Measurements from ENCODE around the gene SKOR1.

Gene SKOR1

GRCh38 chr15:67816668-67817067, 8.6 kb upstream of the SKOR1 start:
- H3K9me3 ChIP-seq (ENCODE audit: insufficient read depth, low read depth, low read length) = peaks cover 15% of the 10 kb centered on the region
- H3K79me1 ChIP-seq (ENCODE audit: low read length) = no peaks in the 10 kb centered on the region
- no peak for DNase-seq
- no peak overlapping the region for H4K91ac ChIP-seq (ENCODE audit: low read depth, low read length)
- no peaks in the 10 kb centered on the region for H3K36me3 ChIP-seq (ENCODE audit: control insufficient read depth in 1 of 2, insufficient read depth in 2 of 2, low read length in 2 of 2)
- WGBS (ENCODE audit: extremely low coverage, insufficient coverage, insufficient read length) = no CpG with 5 or more reads among the region's 3 CpGs
- H3K27me3 ChIP-seq (ENCODE audit: insufficient read depth, low read length) = peaks cover 34% of the 10 kb centered on the region
- H3K79me2 ChIP-seq (ENCODE audit: control insufficient read depth, insufficient read depth, low read length, poor library complexity) = no peaks in the 10 kb centered on the region
- H2AK5ac ChIP-seq (ENCODE audit: low read length) = no peak overlapping the region
- no peak overlapping the region for H2BK12ac ChIP-seq (ENCODE audit: low read length)
- H3K9ac ChIP-seq (ENCODE audit: low read length) = no peak overlapping the region
- no peak overlapping the region for H3K4me2 ChIP-seq (ENCODE audit: low read length)
- H2BK5ac ChIP-seq (ENCODE audit: low read depth, low read length, poor library complexity) = no peak overlapping the region
- no peak overlapping the region for H3K23ac ChIP-seq (ENCODE audit: low read length)
- H3K27ac ChIP-seq (ENCODE audit: low read depth, low read length) = no peak overlapping the region
- no peak overlapping the region for H3K4me3 ChIP-seq (ENCODE audit: low read depth, low read length)
- H2BK120ac ChIP-seq (ENCODE audit: insufficient read depth, low read length, poor library complexity) = no peak overlapping the region
- no peak overlapping the region for H4K8ac ChIP-seq (ENCODE audit: low read depth, low read length)
- no peak overlapping the region for H3K4ac ChIP-seq (ENCODE audit: low read depth, low read length)
- no peak overlapping the region for H4K12ac ChIP-seq (ENCODE audit: low read depth, low read length)
- no peak overlapping the region for H2AFZ ChIP-seq (ENCODE audit: insufficient read depth, low read length, poor library complexity)
- no peak overlapping the region for H3K18ac ChIP-seq (ENCODE audit: low read length)
- no peak overlapping the region for H3K14ac ChIP-seq (ENCODE audit: low read length)
- H3K4me1 ChIP-seq (ENCODE audit: control insufficient read depth in 1 of 2, insufficient read depth in 2 of 2, low read length in 2 of 2) = no peaks in the 10 kb centered on the region

DNA sequence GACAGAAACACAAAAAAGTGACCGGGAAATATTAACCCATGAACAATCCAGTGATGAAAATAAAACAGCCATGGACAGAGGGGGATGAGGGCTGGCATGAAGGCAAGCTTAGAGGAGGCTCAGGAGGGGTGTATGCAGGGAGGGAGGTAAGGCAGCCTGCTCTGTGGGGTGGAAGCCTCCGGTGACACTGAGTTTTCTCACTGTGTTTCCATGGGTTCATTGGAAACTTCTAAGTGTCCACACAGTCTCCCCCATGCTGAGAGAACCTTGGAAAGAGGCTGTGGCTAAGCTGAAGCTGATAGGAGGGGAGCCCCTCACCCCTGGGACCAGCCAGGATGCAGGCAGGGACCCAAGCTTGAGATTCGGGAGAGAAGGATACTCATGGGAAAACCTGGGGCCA, 6.8 kb upstream of the SKOR1 start:
- Histone ChIP-seq H2BK5ac (ENCODE audit: low read depth, low read length, poor library complexity) (no peak overlapping the region), H3K4me3 (ENCODE audit: low read depth, low read length) (no peak overlapping the region), H2AK5ac (ENCODE audit: low read length) (no peak overlapping the region), H4K12ac (ENCODE audit: low read depth, low read length) (no peak overlapping the region), H3K4me2 (ENCODE audit: low read length) (no peak overlapping the region), H2BK120ac (ENCODE audit: insufficient read depth, low read length, poor library complexity) (no peak overlapping the region), H3K9ac (ENCODE audit: low read length) (no peak overlapping the region), H4K8ac (ENCODE audit: low read depth, low read length) (no peak overlapping the region), H3K79me1 (ENCODE audit: low read length) (no peaks in the 10 kb centered on the region), H3K4ac (ENCODE audit: low read depth, low read length) (no peak overlapping the region), H3K27ac (ENCODE audit: low read depth, low read length) (no peak overlapping the region), H3K23ac (ENCODE audit: low read length) (no peak overlapping the region), H3K27me3 (ENCODE audit: insufficient read depth, low read length) (peaks cover 52% of the 10 kb centered on the region), H3K9me3 (ENCODE audit: insufficient read depth, low read depth, low read length) (peaks cover 26% of the 10 kb centered on the region), H2BK12ac (ENCODE audit: low read length) (no peak overlapping the region), H3K18ac (ENCODE audit: low read length) (no peak overlapping the region), H4K91ac (ENCODE audit: low read depth, low read length) (no peak overlapping the region), H2AFZ (ENCODE audit: insufficient read depth, low read length, poor library complexity) (no peak overlapping the region), H3K14ac (ENCODE audit: low read length) (no peak overlapping the region), H3K36me3 (ENCODE audit: control insufficient read depth in 1 of 2, insufficient read depth in 2 of 2, low read length in 2 of 2) (no peaks in the 10 kb centered on the region), H3K79me2 (ENCODE audit: control insufficient read depth, insufficient read depth, low read length, poor library complexity) (no peaks in the 10 kb centered on the region), H3K4me1 (ENCODE audit: control insufficient read depth in 1 of 2, insufficient read depth in 2 of 2, low read length in 2 of 2) (peaks cover 0 to 5% of the 10 kb centered on the region in 2 experiments)
- WGBS (ENCODE audit: extremely low coverage, insufficient coverage, insufficient read length) = no CpG with 5 or more reads among the region's 3 CpGs
- no peak for DNase-seq

DNA sequence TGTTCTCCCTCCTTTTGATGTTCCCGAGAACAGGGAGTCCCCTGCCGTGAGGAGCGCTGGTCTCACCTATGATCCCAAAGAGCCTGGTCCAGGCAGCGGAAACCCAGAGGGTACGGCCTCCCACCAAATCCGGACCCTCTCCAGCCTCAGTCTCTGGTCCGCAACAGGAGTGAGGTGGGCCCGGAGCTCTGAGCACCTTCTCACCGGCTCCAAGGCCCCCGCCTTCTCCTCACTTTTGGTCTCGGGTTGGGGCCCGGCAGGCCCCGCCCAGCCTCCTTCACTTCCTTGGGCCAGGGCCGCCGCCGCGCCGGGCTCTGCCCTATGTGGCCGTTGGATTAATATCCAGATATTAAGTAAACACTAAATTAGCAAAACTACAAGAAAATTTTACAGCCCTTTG, 5.7 kb upstream of the SKOR1 start:
- WGBS (ENCODE audit: extremely low coverage, insufficient coverage, insufficient read length) = no CpG with 5 or more reads among the region's 19 CpGs
- Histone ChIP-seq H4K12ac (ENCODE audit: low read depth, low read length) (no peak overlapping the region), H3K4ac (ENCODE audit: low read depth, low read length) (no peak overlapping the region), H2AK5ac (ENCODE audit: low read length) (no peak overlapping the region), H3K36me3 (ENCODE audit: control insufficient read depth in 1 of 2, insufficient read depth in 2 of 2, low read length in 2 of 2) (no peaks in the 10 kb centered on the region), H2BK12ac (ENCODE audit: low read length) (no peak overlapping the region), H3K4me1 (ENCODE audit: control insufficient read depth in 1 of 2, insufficient read depth in 2 of 2, low read length in 2 of 2) (peaks cover 0 to 5% of the 10 kb centered on the region in 2 experiments), H3K27ac (ENCODE audit: low read depth, low read length) (no peak overlapping the region), H3K9ac (ENCODE audit: low read length) (no peak overlapping the region), H2BK120ac (ENCODE audit: insufficient read depth, low read length, poor library complexity) (no peak overlapping the region), H3K79me2 (ENCODE audit: control insufficient read depth, insufficient read depth, low read length, poor library complexity) (no peaks in the 10 kb centered on the region), H4K91ac (ENCODE audit: low read depth, low read length) (no peak overlapping the region), H3K4me2 (ENCODE audit: low read length) (no peak overlapping the region), H2BK5ac (ENCODE audit: low read depth, low read length, poor library complexity) (no peak overlapping the region), H3K4me3 (ENCODE audit: low read depth, low read length) (no peak overlapping the region), H3K23ac (ENCODE audit: low read length) (no peak overlapping the region), H3K27me3 (ENCODE audit: insufficient read depth, low read length) (peaks cover 63% of the 10 kb centered on the region), H4K8ac (ENCODE audit: low read depth, low read length) (no peak overlapping the region), H3K79me1 (ENCODE audit: low read length) (no peaks in the 10 kb centered on the region), H3K9me3 (ENCODE audit: insufficient read depth, low read depth, low read length) (peaks cover 29% of the 10 kb centered on the region), H2AFZ (ENCODE audit: insufficient read depth, low read length, poor library complexity) (no peak overlapping the region), H3K18ac (ENCODE audit: low read length) (no peak overlapping the region), H3K14ac (ENCODE audit: low read length) (no peak overlapping the region)
- DNase-seq = no peak

DNA sequence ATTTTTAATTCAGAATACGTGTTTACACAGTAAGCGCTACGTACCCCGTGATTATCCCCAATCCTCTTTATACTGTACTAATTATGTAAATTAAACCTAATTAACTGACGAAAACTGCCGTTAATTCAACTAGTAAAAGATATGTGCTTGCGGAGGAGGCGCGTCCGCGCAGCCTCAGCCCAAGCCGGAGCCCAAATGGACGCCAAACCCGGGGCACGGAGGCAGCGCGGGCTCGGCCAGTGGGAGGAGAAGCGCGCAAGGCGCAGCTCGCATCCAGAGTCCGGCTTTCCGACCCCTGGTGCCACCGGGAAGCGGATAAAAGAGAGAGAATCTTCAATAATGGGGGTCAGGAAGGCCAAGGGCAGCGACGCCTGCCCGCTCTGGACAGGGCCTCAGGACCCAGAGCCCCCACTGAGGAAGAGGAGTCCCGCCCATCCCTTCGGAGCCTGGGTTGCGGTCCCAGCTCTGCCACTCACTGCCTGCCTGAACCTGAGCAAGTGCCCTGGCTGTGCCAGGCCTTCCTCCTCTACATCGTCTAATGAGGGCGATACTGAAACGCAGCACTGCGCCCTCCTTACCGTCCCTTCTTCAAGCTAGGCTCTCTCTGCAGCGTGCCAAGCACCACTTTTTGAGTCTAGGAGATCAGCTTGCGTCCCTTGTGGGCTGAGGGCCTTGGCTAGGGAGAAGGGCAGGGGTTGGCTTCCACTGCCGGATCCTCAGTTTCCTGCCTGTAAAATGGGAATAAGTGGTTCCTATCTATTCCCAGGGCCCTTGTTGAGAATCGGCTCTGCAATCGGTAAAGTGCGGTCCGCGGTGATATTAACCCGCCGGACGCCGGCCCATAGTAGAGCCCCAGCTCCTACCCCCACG, 5.0 kb upstream of the SKOR1 start:
- Histone ChIP-seq H4K8ac (ENCODE audit: low read depth, low read length) (no peak overlapping the region), H3K14ac (ENCODE audit: low read length) (no peak overlapping the region), H3K4ac (ENCODE audit: low read depth, low read length) (no peak overlapping the region), H3K23ac (ENCODE audit: low read length) (no peak overlapping the region), H3K4me3 (ENCODE audit: low read depth, low read length) (no peak overlapping the region), H3K79me1 (ENCODE audit: low read length) (no peaks in the 10 kb centered on the region), H3K27ac (ENCODE audit: low read depth, low read length) (no peak overlapping the region), H3K4me2 (ENCODE audit: low read length) (no peak overlapping the region), H2AFZ (ENCODE audit: insufficient read depth, low read length, poor library complexity) (no peak overlapping the region), H3K9me3 (ENCODE audit: insufficient read depth, low read depth, low read length) (peaks cover 30% of the 10 kb centered on the region), H2BK5ac (ENCODE audit: low read depth, low read length, poor library complexity) (no peak overlapping the region), H4K12ac (ENCODE audit: low read depth, low read length) (no peak overlapping the region), H2AK5ac (ENCODE audit: low read length) (no peak overlapping the region), H3K4me1 (ENCODE audit: control insufficient read depth in 1 of 2, insufficient read depth in 2 of 2, low read length in 2 of 2) (peaks cover 0 to 5% of the 10 kb centered on the region in 2 experiments), H2BK12ac (ENCODE audit: low read length) (no peak overlapping the region), H3K18ac (ENCODE audit: low read length) (no peak overlapping the region), H4K91ac (ENCODE audit: low read depth, low read length) (no peak overlapping the region), H3K27me3 (ENCODE audit: insufficient read depth, low read length) (peaks cover 69% of the 10 kb centered on the region), H3K9ac (ENCODE audit: low read length) (no peak overlapping the region), H2BK120ac (ENCODE audit: insufficient read depth, low read length, poor library complexity) (no peak overlapping the region), H3K79me2 (ENCODE audit: control insufficient read depth, insufficient read depth, low read length, poor library complexity) (no peaks in the 10 kb centered on the region), H3K36me3 (ENCODE audit: control insufficient read depth in 1 of 2, insufficient read depth in 2 of 2, low read length in 2 of 2) (no peaks in the 10 kb centered on the region)
- no CpG with 5 or more reads among the region's 50 CpGs for WGBS (ENCODE audit: extremely low coverage, insufficient coverage, insufficient read length)
- DNase-seq = no peak
